ENCODE data around the gene PPP1R9B. TPM values are rescaled to one million over a fixed set of nuclear protein-coding genes. Genes with fewer than 3 reads are reported as not detected.

The PPP1R9B gene
- polyA plus RNA-seq, 1 donor (not counting 4 experiments of a cell fraction or from before 2014, with no cell fraction given), result 16.1 TPM

GRCh38 chr17:50095626-50096037, 54.8 kb downstream of the PPP1R9B start:
- Histone ChIP-seq H3K4me3 (ENCODE audit: control insufficient read depth in 2 of 3, extremely low read depth in 1 of 3, insufficient read depth in 2 of 3, low read depth in 1 of 3, low read length in 3 of 3) (peak overlapping the region; percentile 51 to 68 (median 62)), H4K20me1 (ENCODE audit: control insufficient read depth, extremely low read depth, insufficient read depth, low read length) (peaks cover 29% of the 10 kb centered on the region), H3K4me1 (ENCODE audit: control insufficient read depth, extremely low read depth, insufficient read depth, low read length) (peaks cover 20% of the 10 kb centered on the region), H3K4me2 (ENCODE audit: control insufficient read depth, extremely low read depth, insufficient read depth, low read depth, low read length) (peak overlapping the region; percentile 75), H3K79me2 (ENCODE audit: control insufficient read depth, insufficient read depth, low read length) (no peaks in the 10 kb centered on the region), H3K27me3 (ENCODE audit: control insufficient read depth, extremely low read depth, insufficient read depth, low read length) (no peaks in the 10 kb centered on the region), H2AFZ (ENCODE audit: control insufficient read depth, low read length) (no peak overlapping the region), H3K9me3 (ENCODE audit: control insufficient read depth, low read depth, low read length) (no peaks in the 10 kb centered on the region), H3K27ac (ENCODE audit: control insufficient read depth, insufficient read depth, low read length) (no peak overlapping the region), H3K9ac (ENCODE audit: control insufficient read depth, extremely low read depth, insufficient read depth, low read length) (peak overlapping the region; percentile 48), H3K36me3 (ENCODE audit: control insufficient read depth in 2 of 2, extremely low read depth in 1 of 2, insufficient read depth in 2 of 2, low read length in 2 of 2) (peaks cover 4 to 8% of the 10 kb centered on the region in 2 experiments), H3K9me1 (ENCODE audit: control insufficient read depth, extremely low read depth, insufficient read depth, low read length) (peaks cover 3% of the 10 kb centered on the region)
- TF ChIP-seq CTCF (optimal IDR thresholded peaks at IDR 0.05 in 1 of 3, IDR thresholded peaks at IDR 0.05 in 1 of 3, conservative IDR thresholded peaks at IDR 0.05 in 1 of 3; ENCODE audit: extremely low read depth in 1 of 3, insufficient read depth in 2 of 3, low read length in 3 of 3) (no peak), EZH2 (IDR thresholded peaks at IDR 0.05; ENCODE audit: low read length) (no peak)
- DNase-seq (ENCODE audit: low read depth, low spot score) (no peak), FAIRE-seq (no peak)
- dilution Hi-C loops (cut with MboI; ENCODE audit: extremely low pct_ligation_motif_present, low sequenced_read_pairs), result no loop called here

GRCh38 chr17:50094753-50095619, 55.5 kb downstream of the PPP1R9B start, which contains the start of gene PDK2:
TSS of gene PDK2 (plus strand) at chr17:50095351. CDS start at chr17:50095436, 85 bp downstream.
- DNase-seq (ENCODE audit: low read depth, low spot score) (no peak), FAIRE-seq (no peak)
- Histone ChIP-seq H3K79me2 (ENCODE audit: control insufficient read depth, insufficient read depth, low read length) (no peaks in the 10 kb centered on the region), H3K36me3 (ENCODE audit: control insufficient read depth in 2 of 2, extremely low read depth in 1 of 2, insufficient read depth in 2 of 2, low read length in 2 of 2) (peaks cover 9 to 13% of the 10 kb centered on the region in 2 experiments), H3K27ac (ENCODE audit: control insufficient read depth, insufficient read depth, low read length) (peak within 1 kb of the TSS; percentile 15), H3K4me1 (ENCODE audit: control insufficient read depth, extremely low read depth, insufficient read depth, low read length) (peaks cover 15% of the 10 kb centered on the region), H2AFZ (ENCODE audit: control insufficient read depth, low read length) (no peak within 1 kb of the TSS), H3K9me3 (ENCODE audit: control insufficient read depth, low read depth, low read length) (no peaks in the 10 kb centered on the region), H3K9me1 (ENCODE audit: control insufficient read depth, extremely low read depth, insufficient read depth, low read length) (peaks cover 3% of the 10 kb centered on the region), H3K9ac (ENCODE audit: control insufficient read depth, extremely low read depth, insufficient read depth, low read length) (peak within 1 kb of the TSS; percentile 48), H3K4me3 (ENCODE audit: control insufficient read depth in 2 of 3, extremely low read depth in 1 of 3, insufficient read depth in 2 of 3, low read depth in 1 of 3, low read length in 3 of 3) (peak within 1 kb of the TSS; percentile 51 to 68 (median 62)), H3K27me3 (ENCODE audit: control insufficient read depth, extremely low read depth, insufficient read depth, low read length) (no peaks in the 10 kb centered on the region), H4K20me1 (ENCODE audit: control insufficient read depth, extremely low read depth, insufficient read depth, low read length) (peaks cover 35% of the 10 kb centered on the region), H3K4me2 (ENCODE audit: control insufficient read depth, extremely low read depth, insufficient read depth, low read depth, low read length) (peak within 1 kb of the TSS; percentile 75)
- TF ChIP-seq CTCF (optimal IDR thresholded peaks at IDR 0.05 in 1 of 3, IDR thresholded peaks at IDR 0.05 in 1 of 3, conservative IDR thresholded peaks at IDR 0.05 in 1 of 3; ENCODE audit: extremely low read depth in 1 of 3, insufficient read depth in 2 of 3, low read length in 3 of 3) (no peak), EZH2 (IDR thresholded peaks at IDR 0.05; ENCODE audit: low read length) (no peak)
- dilution Hi-C loops (cut with MboI; ENCODE audit: extremely low pct_ligation_motif_present, low sequenced_read_pairs), result no loop called here
